ENCODE data around the gene TM4SF1. TPM values are rescaled to one million over a fixed set of nuclear protein-coding genes. Genes with fewer than 3 reads are reported as not detected.
A peak's percentile ranks its signal among the peaks of the same experiment; 100 is the strongest.
"Not testable (repeated sequence)": the region's sequence is repeated elsewhere in the genome, so short reads cannot be mapped to it uniquely, and the experiment has no call there.

TM4SF1 gene
- total and polyA plus RNA-seq, 12 donors, result 31.5 to 164 (median 63.2) TPM

GRCh38 chr3:149340310-149340933 lies 37.0 kb downstream of the TM4SF1 start:
- DNase-seq, result no peak
- Histone ChIP-seq H3K4me3 (no peak overlapping the region), H3K9me3 (replicated peaks in 1 of 3) (no peaks in the 10 kb centered on the region), H3K4me1 (replicated peaks in 1 of 2) (peaks cover 3 to 17% of the 10 kb centered on the region in 2 donors), H3K36me3 (replicated peaks in 1 of 2) (no peaks in the 10 kb centered on the region), H3K27me3 (no peaks in the 10 kb centered on the region), H3K27ac (peak overlapping the region in 3 of 5 donors; percentile 51 to 86 (median 70))
- TF ChIP-seq CTCF (IDR thresholded peaks at IDR 0.05), result no peak
- TF ChIP-seq POLR2A (IDR thresholded peaks at IDR 0.05), result no peak
- intact Hi-C loops (cut with DNase I), result no loop called here
- WGBS, 4 donors, result 13 to 23% (median 19%) methylated on average over 1 of the region's 1 CpG

- peak overlapping the region in 3 of 5 donors; percentile 51 to 86 (median 70) for H3K27ac ChIP-seq
- 6 to 7% (median 7%) methylated on average over 5 of the region's 5 CpGs for WGBS, 4 donors
- no peaks in the 10 kb centered on the region for H3K27me3 ChIP-seq
- no peaks in the 10 kb centered on the region for H3K9me3 ChIP-seq (replicated peaks in 1 of 3)
- no peaks in the 10 kb centered on the region for H3K36me3 ChIP-seq (replicated peaks in 1 of 2)
- H3K4me1 ChIP-seq (replicated peaks in 1 of 2), result peaks cover 3 to 17% of the 10 kb centered on the region in 2 donors
- H3K4me3 ChIP-seq, result no peak overlapping the region
- peak; percentile 58 to 94 (median 88) for DNase-seq
- intact Hi-C loops (cut with DNase I), result no loop called here
- TF ChIP-seq POLR2A (IDR thresholded peaks at IDR 0.05) (no peak), CTCF (IDR thresholded peaks at IDR 0.05) (no peak)
These were observed 37.5 kb downstream of the TM4SF1 start for GRCh38 chr3:149339931-149340309.

GRCh38 chr3:149337486-149337885 lies 40.0 kb downstream of the TM4SF1 start:
- DNase-seq; intact Hi-C loops (cut with DNase I); H3K36me3 ChIP-seq (replicated peaks in 1 of 2); H3K27ac ChIP-seq; H3K4me3 ChIP-seq; H3K9me3 ChIP-seq (replicated peaks in 1 of 3); H3K27me3 ChIP-seq: not testable (repeated sequence)
- WGBS, 4 donors, result 77 to 94% (median 82%) methylated on average over 1 of the region's 1 CpG
- H3K4me1 ChIP-seq (replicated peaks in 1 of 2), result peaks cover 3 to 17% of the 10 kb centered on the region in 2 donors

- no peaks in the 10 kb centered on the region for H3K9me3 ChIP-seq (replicated peaks in 1 of 3)
- no peak overlapping the region for H3K27ac ChIP-seq
- no peaks in the 10 kb centered on the region for H3K27me3 ChIP-seq
- TF ChIP-seq POLR2A (IDR thresholded peaks at IDR 0.05), result no peak
- no peak for TF ChIP-seq CTCF (IDR thresholded peaks at IDR 0.05)
- no peak overlapping the region for H3K4me3 ChIP-seq
- H3K36me3 ChIP-seq (replicated peaks in 1 of 2), result no peaks in the 10 kb centered on the region
- DNase-seq, result no peak
- intact Hi-C loops (cut with DNase I), result no loop called here
- H3K4me1 ChIP-seq (replicated peaks in 1 of 2), result peaks cover 3 to 17% of the 10 kb centered on the region in 2 donors
These were observed 40.5 kb downstream of the TM4SF1 start for GRCh38 chr3:149336925-149337324.
